C4-2B (cell line): Measurements from ENCODE around the gene ZFP36L1.

Experiments used
- ZFX ChIP-seq: fragments of 450-650 bp; IDR thresholded peaks from 2 replicates; pipeline ENCODE4 v1.6.1; 2017
- TF ChIP-seq, protein P1 (sequence below): fragments of 450-650 bp; conservative IDR thresholded peaks from 2 replicates; pipeline ENCODE4 v1.5.1; 2017; ENCODE audit warnings: mild to moderate bottlenecking

DNA sequence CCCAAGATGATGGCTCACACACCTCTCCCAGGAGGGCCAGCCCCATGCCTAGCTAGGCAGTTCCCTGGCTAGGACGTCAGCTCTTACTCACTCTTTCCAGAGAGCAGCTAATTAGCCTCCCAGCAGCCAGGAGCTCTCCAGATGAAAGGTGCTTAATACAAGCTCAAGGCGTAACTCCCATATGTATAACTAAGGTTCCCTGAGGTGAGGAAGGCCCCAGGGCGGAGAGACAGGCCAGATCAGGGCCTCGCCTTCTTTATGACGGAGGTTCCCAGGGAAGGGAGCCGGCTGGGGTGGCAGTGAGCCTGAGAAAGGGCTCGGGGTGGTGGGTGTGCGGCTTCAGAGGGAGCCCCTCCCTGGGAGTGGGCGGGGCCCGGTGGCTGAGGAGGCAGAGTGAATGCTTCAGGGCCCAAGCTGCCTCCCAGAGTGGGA is 26.4 kb upstream of the ZFP36L1 start:
- TF ChIP-seq, protein P1, sequence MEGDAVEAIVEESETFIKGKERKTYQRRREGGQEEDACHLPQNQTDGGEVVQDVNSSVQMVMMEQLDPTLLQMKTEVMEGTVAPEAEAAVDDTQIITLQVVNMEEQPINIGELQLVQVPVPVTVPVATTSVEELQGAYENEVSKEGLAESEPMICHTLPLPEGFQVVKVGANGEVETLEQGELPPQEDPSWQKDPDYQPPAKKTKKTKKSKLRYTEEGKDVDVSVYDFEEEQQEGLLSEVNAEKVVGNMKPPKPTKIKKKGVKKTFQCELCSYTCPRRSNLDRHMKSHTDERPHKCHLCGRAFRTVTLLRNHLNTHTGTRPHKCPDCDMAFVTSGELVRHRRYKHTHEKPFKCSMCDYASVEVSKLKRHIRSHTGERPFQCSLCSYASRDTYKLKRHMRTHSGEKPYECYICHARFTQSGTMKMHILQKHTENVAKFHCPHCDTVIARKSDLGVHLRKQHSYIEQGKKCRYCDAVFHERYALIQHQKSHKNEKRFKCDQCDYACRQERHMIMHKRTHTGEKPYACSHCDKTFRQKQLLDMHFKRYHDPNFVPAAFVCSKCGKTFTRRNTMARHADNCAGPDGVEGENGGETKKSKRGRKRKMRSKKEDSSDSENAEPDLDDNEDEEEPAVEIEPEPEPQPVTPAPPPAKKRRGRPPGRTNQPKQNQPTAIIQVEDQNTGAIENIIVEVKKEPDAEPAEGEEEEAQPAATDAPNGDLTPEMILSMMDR, result no peak
- TF ChIP-seq ZFX, result no peak
